ENCODE measurements around the gene MTHFSD. TPM values are rescaled to one million over a fixed set of nuclear protein-coding genes. Genes with fewer than 3 reads are reported as not detected.

MTHFSD gene
- total RNA-seq, 2 experiments from 2014 or later = 28.7 to 29.1 TPM

DNA sequence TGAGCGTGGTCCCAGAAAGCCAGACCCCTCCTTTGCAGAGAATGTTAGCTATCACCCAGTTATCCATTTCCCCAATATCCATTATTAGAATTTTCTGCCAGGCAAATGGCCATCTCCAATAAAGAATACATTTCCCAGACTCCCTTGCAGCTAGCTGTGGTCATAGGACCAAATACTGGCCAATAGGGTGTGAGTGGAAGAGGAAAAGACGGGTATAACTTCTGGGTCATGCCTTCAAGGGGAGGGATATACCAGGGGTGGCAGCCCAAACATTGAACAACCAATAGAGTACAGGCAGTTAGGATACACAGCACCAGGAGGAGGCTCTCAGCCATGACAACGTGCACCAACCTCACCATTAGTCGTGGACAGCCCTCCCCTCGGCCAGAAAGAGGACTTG is 70.8 kb downstream of the MTHFSD start:
- Mint-ChIP-seq H3K36me3 (ENCODE audit: low read depth) (no peaks in the 10 kb centered on the region), H3K27me3 (peaks cover 2% of the 10 kb centered on the region), H3K4me3 (no peak overlapping the region), H3K9me3 (peaks cover 3% of the 10 kb centered on the region), H3K4me1 (no peaks in the 10 kb centered on the region), H3K27ac (no peak overlapping the region)
- ChIA-PET POLR2A (no interaction called here), CTCF (no interaction called here)
- DNase-seq = no peak

DNA sequence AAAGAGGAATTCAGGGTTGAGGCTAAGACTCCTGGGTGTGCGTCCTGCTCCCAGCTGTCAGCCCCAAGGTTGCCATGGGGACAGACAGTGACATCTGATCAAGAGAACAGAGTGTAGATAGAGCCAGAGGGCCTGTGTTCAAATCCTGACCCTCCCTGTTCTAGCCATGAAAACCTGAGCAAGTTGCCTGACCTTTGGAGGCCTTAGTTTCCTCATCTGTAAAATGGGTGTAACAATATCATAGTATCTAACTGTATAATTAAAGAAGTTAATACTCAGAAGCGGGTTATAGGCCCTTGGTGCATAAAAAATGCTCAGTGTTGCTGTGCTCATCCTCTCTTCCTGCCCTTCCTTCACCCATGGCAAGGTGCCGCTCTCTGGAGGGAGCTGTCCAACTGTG is 73.4 kb downstream of the MTHFSD start:
- H3K36me3 Mint-ChIP-seq (ENCODE audit: low read depth) = no peaks in the 10 kb centered on the region

DNA sequence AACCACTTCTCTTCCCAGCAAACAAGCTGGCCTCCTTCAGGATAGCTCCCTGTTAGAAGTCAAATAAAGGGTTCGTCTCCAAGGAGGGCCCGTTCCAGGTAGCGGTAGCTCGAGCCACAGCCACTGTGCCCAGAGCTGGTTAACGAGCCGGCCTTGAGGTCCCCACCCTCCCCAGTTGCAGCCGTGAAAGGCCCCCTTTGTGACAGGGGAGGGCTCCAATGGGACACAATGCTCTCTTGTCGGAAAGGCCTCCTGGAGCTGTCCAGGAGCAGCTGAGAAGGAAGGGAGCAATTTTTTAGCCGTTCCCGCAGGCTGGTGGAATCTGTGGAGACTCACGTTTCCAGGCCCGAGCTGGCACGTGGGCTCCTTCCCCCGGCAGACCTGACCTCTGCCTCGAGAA is 74.6 kb downstream of the MTHFSD start:
- no peaks in the 10 kb centered on the region for H3K4me1 Mint-ChIP-seq

More for the DNA sequence above, 73.4 kb downstream of the MTHFSD start:
- POLR2A ChIA-PET = no interaction called here
- Mint-ChIP-seq H3K27me3 (peaks cover 11% of the 10 kb centered on the region), H3K27ac (no peak overlapping the region), H3K9me3 (peaks cover 3% of the 10 kb centered on the region), H3K4me1 (no peaks in the 10 kb centered on the region), H3K4me3 (no peak overlapping the region)
- CTCF ChIA-PET = no interaction called here
- no peak for DNase-seq

More for the DNA sequence above, 74.6 kb downstream of the MTHFSD start:
- no peak for DNase-seq
- ChIA-PET CTCF (no interaction called here), POLR2A (no interaction called here)
- Mint-ChIP-seq H3K9me3 (peaks cover 3% of the 10 kb centered on the region), H3K27me3 (peaks cover 14% of the 10 kb centered on the region), H3K36me3 (ENCODE audit: low read depth) (no peaks in the 10 kb centered on the region), H3K27ac (no peak overlapping the region), H3K4me3 (no peak overlapping the region)

Other genes starting within 250 kb of the MTHFSD start
- not detected for gene FOXF1, start 44.7 kb downstream of the MTHFSD start, total RNA-seq
- gene FOXC2, start 11.6 kb upstream of the MTHFSD start, total RNA-seq = not detected
- not detected for gene FOXL1, start 23.3 kb upstream of the MTHFSD start, total RNA-seq